Measurements from ENCODE around the gene GABRQ.

GRCh38 chrX:152647978-152648377, 10.3 kb downstream of the GABRQ start:
- TF ChIP-seq, protein P1, sequence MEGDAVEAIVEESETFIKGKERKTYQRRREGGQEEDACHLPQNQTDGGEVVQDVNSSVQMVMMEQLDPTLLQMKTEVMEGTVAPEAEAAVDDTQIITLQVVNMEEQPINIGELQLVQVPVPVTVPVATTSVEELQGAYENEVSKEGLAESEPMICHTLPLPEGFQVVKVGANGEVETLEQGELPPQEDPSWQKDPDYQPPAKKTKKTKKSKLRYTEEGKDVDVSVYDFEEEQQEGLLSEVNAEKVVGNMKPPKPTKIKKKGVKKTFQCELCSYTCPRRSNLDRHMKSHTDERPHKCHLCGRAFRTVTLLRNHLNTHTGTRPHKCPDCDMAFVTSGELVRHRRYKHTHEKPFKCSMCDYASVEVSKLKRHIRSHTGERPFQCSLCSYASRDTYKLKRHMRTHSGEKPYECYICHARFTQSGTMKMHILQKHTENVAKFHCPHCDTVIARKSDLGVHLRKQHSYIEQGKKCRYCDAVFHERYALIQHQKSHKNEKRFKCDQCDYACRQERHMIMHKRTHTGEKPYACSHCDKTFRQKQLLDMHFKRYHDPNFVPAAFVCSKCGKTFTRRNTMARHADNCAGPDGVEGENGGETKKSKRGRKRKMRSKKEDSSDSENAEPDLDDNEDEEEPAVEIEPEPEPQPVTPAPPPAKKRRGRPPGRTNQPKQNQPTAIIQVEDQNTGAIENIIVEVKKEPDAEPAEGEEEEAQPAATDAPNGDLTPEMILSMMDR (IDR thresholded peaks at IDR 0.05) = no peak
- TF ChIP-seq POLR2A (IDR thresholded peaks at IDR 0.05) = no peak

Data from breast epithelium (tissue), 3 donors.